ENCODE measurements around the gene ZKSCAN1.

The ZKSCAN1 gene

GRCh38 chr7:100040575-100040974 is 25.2 kb downstream of the ZKSCAN1 start:
- DNase-seq = no peak

GRCh38 chr7:100044718-100045117 is 29.3 kb downstream of the ZKSCAN1 start:
- DNase-seq = no peak

GRCh38 chr7:100048680-100049079 is 33.3 kb downstream of the ZKSCAN1 start:
- DNase-seq = no peak

- DNase-seq = peak; percentile 63 to 82
Observed at GRCh38 chr7:100049441-100050291, 34.3 kb downstream of the ZKSCAN1 start, which contains the start of gene ZSCAN21. Gene ZSCAN21, plus strand, starts transcription at chr7:100049774. Its CDS starts 7,233 bp downstream, at chr7:100057007.

- no peak for DNase-seq
Observed at GRCh38 chr7:100051611-100052010, 36.2 kb downstream of the ZKSCAN1 start.

GRCh38 chr7:100053215-100053614 is 37.8 kb downstream of the ZKSCAN1 start:
- peak; percentile 41 to 82 for DNase-seq

- DNase-seq = no peak
Observed at GRCh38 chr7:100057006-100057405, 41.6 kb downstream of the ZKSCAN1 start.

- DNase-seq = no peak
Observed at GRCh38 chr7:100059251-100059739, 43.9 kb downstream of the ZKSCAN1 start.

GRCh38 chr7:100061518-100062193 is 46.3 kb downstream of the ZKSCAN1 start:
- peak in 1 of 2 experiments; percentile 15 for DNase-seq

GRCh38 chr7:100063376-100063775 is 48.0 kb downstream of the ZKSCAN1 start:
- DNase-seq = no peak

GRCh38 chr7:100064162-100064561 is 48.8 kb downstream of the ZKSCAN1 start:
- no peak for DNase-seq

GRCh38 chr7:100065452-100066186 is 50.2 kb downstream of the ZKSCAN1 start:
- no peak for DNase-seq

GRCh38 chr7:100066953-100067352 is 51.6 kb downstream of the ZKSCAN1 start:
- DNase-seq = no peak

GRCh38 chr7:100069991-100070390 is 54.6 kb downstream of the ZKSCAN1 start:
- no peak for DNase-seq

- DNase-seq = no peak
Observed at GRCh38 chr7:100071018-100071723, 55.8 kb downstream of the ZKSCAN1 start.

- no peak for DNase-seq
Observed at GRCh38 chr7:100072462-100072861, 57.1 kb downstream of the ZKSCAN1 start.

- no peak for DNase-seq
Observed at GRCh38 chr7:100074841-100075240, 59.4 kb downstream of the ZKSCAN1 start.

GRCh38 chr7:100075418-100075817 is 60.0 kb downstream of the ZKSCAN1 start:
- no peak for DNase-seq

- DNase-seq = no peak
Observed at GRCh38 chr7:100077205-100077604, 61.8 kb downstream of the ZKSCAN1 start.

- no peak for DNase-seq
Observed at GRCh38 chr7:100079024-100079560, 63.7 kb downstream of the ZKSCAN1 start.

GRCh38 chr7:100080907-100081534 is 65.6 kb downstream of the ZKSCAN1 start:
- DNase-seq = no peak

Measured in NCI-H524 (cell line).